Measurements from ENCODE around the gene RAB39A. TPM values are rescaled to one million over a fixed set of nuclear protein-coding genes. Genes with fewer than 3 reads are reported as not detected.
A peak's percentile ranks its signal among the peaks of the same experiment; 100 is the strongest.

RAB39A gene
- total and polyA plus RNA-seq, 10 of the 15 experiments (the other 5 are each of a cell fraction or from before 2014, with no cell fraction given), result 0.10 to 9.2 (median 4.9) TPM

- TF ChIP-seq ZBTB33 (IDR thresholded peaks at IDR 0.05) (no peak), CBFB (IDR thresholded peaks at IDR 0.05; ENCODE audit: low read depth) (no peak), FOS (IDR thresholded peaks at IDR 0.05; ENCODE audit: borderline replicate concordance, extremely low read depth, insufficient read length) (no peak), CUX1 (IDR thresholded peaks at IDR 0.05; ENCODE audit: insufficient replicate concordance, low read depth, low read length) (no peak), RBBP5 (conservative IDR thresholded peaks at IDR 0.05) (no peak), IKZF1 (conservative IDR thresholded peaks at IDR 0.05) (no peak), FOXM1 (IDR thresholded peaks at IDR 0.05; ENCODE audit: low read depth, low read length) (no peak), YY1 (IDR thresholded peaks at IDR 0.05; ENCODE audit: low read depth, low read length) (peak; percentile 92), CREB1 (IDR thresholded peaks at IDR 0.05; ENCODE audit: low read depth) (0 out of 2 replicates have a peak, but pooled peaks have one; percentile 44), ZNF592 (IDR thresholded peaks at IDR 0.05) (no peak), SIX5 (IDR thresholded peaks at IDR 0.05; ENCODE audit: low read depth, low read length, severe bottlenecking) (no peak), IRF5 (IDR thresholded peaks at IDR 0.05; ENCODE audit: borderline replicate concordance) (no peak), CREM (IDR thresholded peaks at IDR 0.05; ENCODE audit: low read depth) (no peak), HDAC6 (IDR thresholded peaks at IDR 0.05; ENCODE audit: unreplicated experiment) (no peak), SPI1 (IDR thresholded peaks at IDR 0.05; ENCODE audit: borderline replicate concordance, insufficient read depth, low read depth, low read length) (peak; percentile 8; the same call in 1 of the 2 replicates), NRF1 (conservative IDR thresholded peaks at IDR 0.05; ENCODE audit: low read depth, low read length) (no peak), BMI1 (IDR thresholded peaks at IDR 0.05; ENCODE audit: borderline replicate concordance) (no peak), IRF4 (IDR thresholded peaks at IDR 0.05; ENCODE audit: low read depth, low read length) (no peak), ZZZ3 (IDR thresholded peaks at IDR 0.05; ENCODE audit: control insufficient read depth, insufficient read length, low read depth) (no peak)
Observed at GRCh38 chr11:107929611-107930200, 1.5 kb downstream of the RAB39A start (continued).
